ENCODE measurements around the gene KRTAP4-11.

GRCh38 chr17:41144846-41145245 lies 26.7 kb upstream of the KRTAP4-11 start:
- TF ChIP-seq CREB1 (IDR thresholded peaks at IDR 0.05; ENCODE audit: low read depth) (no peak), TEAD4 (IDR thresholded peaks at IDR 0.05) (no peak), MAX (IDR thresholded peaks at IDR 0.05) (no peak), YY1 (IDR thresholded peaks at IDR 0.05; ENCODE audit: low read depth) (no peak), USF1 (IDR thresholded peaks at IDR 0.05) (no peak), CEBPB (IDR thresholded peaks at IDR 0.05) (no peak), TAF1 (IDR thresholded peaks at IDR 0.05; ENCODE audit: low read depth) (no peak), REST (IDR thresholded peaks at IDR 0.05; ENCODE audit: low read depth) (no peak), EP300 (IDR thresholded peaks at IDR 0.05; ENCODE audit: borderline replicate concordance) (no peak), EGR1 (IDR thresholded peaks at IDR 0.05) (no peak), RAD21 (IDR thresholded peaks at IDR 0.05; ENCODE audit: low read depth) (no peak), ZBTB7A (IDR thresholded peaks at IDR 0.05; ENCODE audit: low read depth) (no peak), FOXM1 (IDR thresholded peaks at IDR 0.05; ENCODE audit: borderline replicate concordance, low read depth) (no peak)

All from Ishikawa (cell line).